Activated CD8-positive, alpha-beta T cell treated with anti-CD3 and anti-CD28 coated beads for 36 hours (primary cell): ENCODE data around the gene GABRG2. TPM values are rescaled to one million over a fixed set of nuclear protein-coding genes. Genes with fewer than 3 reads are reported as not detected.

Experiments
- ATAC-seq: fragments of 200-7000 bp; cut with Tn5 transposase; one replicate; pipeline ENCODE4 v1.10.0; 2021; ENCODE audit warnings: mild to moderate bottlenecking, moderate library complexity
- CTCF ChIA-PET: fragments of 350-600 bp; sonication (Branson Sonifier 250); formaldehyde crosslinking; loops from one replicate; lab custom pipeline; 2021; ENCODE audit warnings: antibody characterized with exemption; lab: Charles Lee
- POLR2A ChIA-PET: fragments of 350-600 bp; sonication (Branson Sonifier 250); formaldehyde crosslinking; loops from one replicate; lab custom pipeline; 2021; ENCODE audit warnings: antibody characterized with exemption; lab: Charles Lee
- DNase-seq: peaks from one replicate; pipeline ENCODE4 v3.0.0-alpha.2; 2020
- H3K27ac Mint-ChIP-seq: one replicate; pipeline ENCODE4 v1.8.0; 2021; ENCODE audit warnings: mild to moderate bottlenecking, mixed read lengths
- H3K27me3 Mint-ChIP-seq: one replicate; pipeline ENCODE4 v1.8.0; 2021; ENCODE audit warnings: mixed read lengths
- H3K36me3 Mint-ChIP-seq: one replicate; pipeline ENCODE4 v1.8.0; 2021; ENCODE audit warnings: low read depth, mixed read lengths
- H3K4me1 Mint-ChIP-seq: one replicate; pipeline ENCODE4 v1.8.0; 2021; ENCODE audit warnings: low read depth, mixed read lengths
- H3K4me3 Mint-ChIP-seq: one replicate; pipeline ENCODE4 v1.8.0; 2021; ENCODE audit warnings: mild to moderate bottlenecking, moderate library complexity, mixed read lengths
- H3K9me3 Mint-ChIP-seq: one replicate; pipeline ENCODE4 v1.8.0; 2021; ENCODE audit warnings: mixed read lengths
- CTCF ChIP-seq: fragments of 200-600 bp; IDR thresholded peaks from one replicate; pipeline ENCODE4 v1.8.0; 2022; ENCODE audit warnings: antibody characterized with exemption, mild to moderate bottlenecking
- intact Hi-C: fragments of 100-400 bp; cut with micrococcal nuclease; formaldehyde crosslinking; loops from one replicate; pipeline ENCODE4 v1.10.0; 2022
- total RNA-seq, 2 experiments: library from RNA; stranded (reverse); gene quantifications; one replicate each; pipeline ENCODE4 v1.2.3, GENCODE V29; 2021

The GABRG2 gene
- total RNA-seq, 2 experiments from 2014 or later = not detected

- H3K9me3 Mint-ChIP-seq = no peaks in the 10 kb centered on the region
- no peaks in the 10 kb centered on the region for H3K36me3 Mint-ChIP-seq
- no peaks in the 10 kb centered on the region for H3K27me3 Mint-ChIP-seq
- no peak overlapping the region for H3K27ac Mint-ChIP-seq
- intact Hi-C loops = no loop called here
- no peaks in the 10 kb centered on the region for H3K4me1 Mint-ChIP-seq
- TF ChIP-seq CTCF = no peak
- DNase-seq (no peak), ATAC-seq (no peak)
- POLR2A ChIA-PET = no interaction called here
- H3K4me3 Mint-ChIP-seq = no peak overlapping the region
- CTCF ChIA-PET = no interaction called here
Measured at GRCh38 chr5:162174358-162174974, 106.9 kb downstream of the GABRG2 start.

GRCh38 chr5:162187371-162187770 is 119.8 kb downstream of the GABRG2 start:
- POLR2A ChIA-PET = no interaction called here
- no peak for TF ChIP-seq CTCF
- DNase-seq = no peak
- Mint-ChIP-seq H3K27me3 (no peaks in the 10 kb centered on the region), H3K27ac (no peak overlapping the region), H3K4me1 (no peaks in the 10 kb centered on the region), H3K9me3 (peaks cover 8% of the 10 kb centered on the region), H3K36me3 (no peaks in the 10 kb centered on the region), H3K4me3 (no peak overlapping the region)
- CTCF ChIA-PET = no interaction called here
- no peak for ATAC-seq
- intact Hi-C loops = no loop called here

GRCh38 chr5:162189719-162190118 is 122.1 kb downstream of the GABRG2 start:
- TF ChIP-seq CTCF = no peak
- H3K27me3 Mint-ChIP-seq = no peaks in the 10 kb centered on the region
- H3K4me1 Mint-ChIP-seq = no peaks in the 10 kb centered on the region
- intact Hi-C loops = no loop called here
- ChIA-PET POLR2A (no interaction called here), CTCF (no interaction called here)
- no peak for ATAC-seq
- no peak for DNase-seq
- H3K27ac Mint-ChIP-seq = no peak overlapping the region
- no peaks in the 10 kb centered on the region for H3K36me3 Mint-ChIP-seq
- H3K9me3 Mint-ChIP-seq = peaks cover 6% of the 10 kb centered on the region
- no peak overlapping the region for H3K4me3 Mint-ChIP-seq

- no peaks in the 10 kb centered on the region for H3K36me3 Mint-ChIP-seq
- ChIA-PET CTCF (no interaction called here), POLR2A (no interaction called here)
- no peaks in the 10 kb centered on the region for H3K27me3 Mint-ChIP-seq
- no peak overlapping the region for H3K4me3 Mint-ChIP-seq
- ATAC-seq (no peak), DNase-seq (no peak)
- no peak overlapping the region for H3K27ac Mint-ChIP-seq
- TF ChIP-seq CTCF = no peak
- H3K9me3 Mint-ChIP-seq = no peaks in the 10 kb centered on the region
- intact Hi-C loops = no loop called here
- no peaks in the 10 kb centered on the region for H3K4me1 Mint-ChIP-seq
Measured at GRCh38 chr5:162193012-162193411, 125.4 kb downstream of the GABRG2 start.

GRCh38 chr5:162196351-162196750 is 128.8 kb downstream of the GABRG2 start:
- POLR2A ChIA-PET = no interaction called here
- no peak for DNase-seq
- H3K9me3 Mint-ChIP-seq = no peaks in the 10 kb centered on the region
- no peak overlapping the region for H3K4me3 Mint-ChIP-seq
- H3K27ac Mint-ChIP-seq = no peak overlapping the region
- H3K36me3 Mint-ChIP-seq = no peaks in the 10 kb centered on the region
- CTCF ChIA-PET = no interaction called here
- ATAC-seq = no peak
- no peaks in the 10 kb centered on the region for H3K27me3 Mint-ChIP-seq
- intact Hi-C loops = no loop called here
- no peak for TF ChIP-seq CTCF
- H3K4me1 Mint-ChIP-seq = no peaks in the 10 kb centered on the region
